GM12874 (cell line): ENCODE results near the gene FAAP24.

Source experiments
- TF ChIP-seq, protein P1 (sequence below): IDR thresholded peaks from 2 replicates; pipeline ENCODE4 v1.5.1; 2011; ENCODE audit warnings: low read depth, mild to moderate bottlenecking, control low read depth, low read length, moderate library complexity; ENCODE audit not compliant: insufficient read depth

Gene FAAP24, protein sequence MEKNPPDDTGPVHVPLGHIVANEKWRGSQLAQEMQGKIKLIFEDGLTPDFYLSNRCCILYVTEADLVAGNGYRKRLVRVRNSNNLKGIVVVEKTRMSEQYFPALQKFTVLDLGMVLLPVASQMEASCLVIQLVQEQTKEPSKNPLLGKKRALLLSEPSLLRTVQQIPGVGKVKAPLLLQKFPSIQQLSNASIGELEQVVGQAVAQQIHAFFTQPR

DNA sequence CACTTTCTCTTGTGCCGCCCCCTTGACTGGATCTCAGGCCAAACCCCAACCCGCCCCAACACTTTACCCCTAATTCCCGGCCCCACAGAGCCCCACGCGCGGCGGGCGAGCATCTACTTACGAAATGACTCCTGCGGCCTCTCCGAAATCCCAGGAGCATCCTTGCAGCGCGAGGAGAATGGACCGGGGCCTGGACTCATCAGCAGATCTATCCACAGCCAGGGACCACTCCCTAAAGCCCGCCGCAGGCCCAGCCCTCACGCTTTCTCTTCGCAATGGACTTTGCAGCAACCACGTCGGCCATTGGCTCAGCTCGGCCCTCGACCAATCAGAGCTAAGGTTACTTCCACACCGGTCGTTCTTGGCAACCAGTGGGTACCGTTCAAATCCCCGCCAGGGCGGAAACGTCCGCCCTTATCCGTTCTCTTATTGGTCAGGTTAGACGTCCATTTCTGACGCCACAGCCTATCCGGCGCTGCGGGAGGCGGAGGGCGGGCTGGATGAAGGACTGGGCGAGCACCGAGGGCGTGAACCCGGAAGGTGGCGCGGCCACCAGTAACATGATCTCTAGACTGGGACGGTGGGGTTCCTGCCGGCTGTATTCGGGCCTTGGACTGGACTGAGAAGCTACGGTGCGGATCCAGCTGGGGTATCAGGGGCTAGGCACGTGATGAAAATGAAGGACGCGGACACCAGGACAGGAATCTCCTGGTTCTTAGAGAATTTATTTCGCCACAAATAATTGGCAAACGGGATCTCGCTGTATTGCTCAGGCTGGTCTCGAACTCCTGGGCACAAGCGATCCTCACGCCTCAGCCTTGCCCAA lies at the start of gene FAAP24, which contains the start of gene CEP89:
Gene FAAP24 (plus strand): TSS at position 528 of the 826 bp plus-strand sequence. CDS start 955 bp downstream, outside the sequence.
Gene CEP89 (minus strand): TSS at position 244 of the 826 bp plus-strand sequence. CDS start 84 bp downstream, at position 160.
- TF ChIP-seq, protein P1, sequence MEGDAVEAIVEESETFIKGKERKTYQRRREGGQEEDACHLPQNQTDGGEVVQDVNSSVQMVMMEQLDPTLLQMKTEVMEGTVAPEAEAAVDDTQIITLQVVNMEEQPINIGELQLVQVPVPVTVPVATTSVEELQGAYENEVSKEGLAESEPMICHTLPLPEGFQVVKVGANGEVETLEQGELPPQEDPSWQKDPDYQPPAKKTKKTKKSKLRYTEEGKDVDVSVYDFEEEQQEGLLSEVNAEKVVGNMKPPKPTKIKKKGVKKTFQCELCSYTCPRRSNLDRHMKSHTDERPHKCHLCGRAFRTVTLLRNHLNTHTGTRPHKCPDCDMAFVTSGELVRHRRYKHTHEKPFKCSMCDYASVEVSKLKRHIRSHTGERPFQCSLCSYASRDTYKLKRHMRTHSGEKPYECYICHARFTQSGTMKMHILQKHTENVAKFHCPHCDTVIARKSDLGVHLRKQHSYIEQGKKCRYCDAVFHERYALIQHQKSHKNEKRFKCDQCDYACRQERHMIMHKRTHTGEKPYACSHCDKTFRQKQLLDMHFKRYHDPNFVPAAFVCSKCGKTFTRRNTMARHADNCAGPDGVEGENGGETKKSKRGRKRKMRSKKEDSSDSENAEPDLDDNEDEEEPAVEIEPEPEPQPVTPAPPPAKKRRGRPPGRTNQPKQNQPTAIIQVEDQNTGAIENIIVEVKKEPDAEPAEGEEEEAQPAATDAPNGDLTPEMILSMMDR = no peak

DNA sequence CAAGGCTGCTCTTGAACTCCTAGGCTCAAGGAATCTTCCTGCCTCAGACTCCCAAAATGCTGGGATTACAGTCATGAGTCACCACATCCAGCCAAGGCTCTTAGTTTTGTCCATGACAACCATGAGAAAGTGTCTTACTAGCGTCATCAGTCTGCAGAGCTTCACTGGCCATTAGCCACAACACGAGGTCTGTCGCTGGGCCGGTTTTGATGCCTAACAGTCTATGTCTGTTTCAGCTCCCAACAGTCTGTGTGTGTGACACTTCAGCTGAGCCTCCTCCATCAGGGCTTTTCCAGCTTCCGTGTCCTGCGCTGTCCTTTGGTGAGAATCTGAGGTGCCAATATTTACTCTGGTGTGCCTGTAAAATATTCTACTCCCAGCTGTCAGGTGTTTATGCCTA lies 47.8 kb upstream of the FAAP24 start:
- TF ChIP-seq, protein P1 = no peak

DNA sequence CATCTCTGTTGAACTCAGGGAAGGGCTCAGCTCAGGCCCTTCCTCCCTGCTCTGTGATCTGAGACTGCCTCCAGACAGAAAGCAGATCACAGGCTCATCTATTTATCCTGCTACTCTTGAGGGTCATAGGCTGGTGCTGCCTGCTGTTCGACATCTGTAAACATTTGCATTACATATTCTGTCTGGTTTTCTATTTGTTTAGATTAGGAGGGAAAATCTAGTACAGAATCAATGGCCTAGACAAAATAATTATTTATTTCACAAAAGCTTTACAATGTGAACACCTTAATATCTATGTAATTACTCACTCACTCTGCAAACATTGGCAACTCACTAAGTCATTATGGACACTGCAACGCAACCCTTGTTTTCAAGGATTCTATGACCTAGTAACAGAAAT lies 43.2 kb upstream of the FAAP24 start:
- TF ChIP-seq, protein P1 = no peak

DNA sequence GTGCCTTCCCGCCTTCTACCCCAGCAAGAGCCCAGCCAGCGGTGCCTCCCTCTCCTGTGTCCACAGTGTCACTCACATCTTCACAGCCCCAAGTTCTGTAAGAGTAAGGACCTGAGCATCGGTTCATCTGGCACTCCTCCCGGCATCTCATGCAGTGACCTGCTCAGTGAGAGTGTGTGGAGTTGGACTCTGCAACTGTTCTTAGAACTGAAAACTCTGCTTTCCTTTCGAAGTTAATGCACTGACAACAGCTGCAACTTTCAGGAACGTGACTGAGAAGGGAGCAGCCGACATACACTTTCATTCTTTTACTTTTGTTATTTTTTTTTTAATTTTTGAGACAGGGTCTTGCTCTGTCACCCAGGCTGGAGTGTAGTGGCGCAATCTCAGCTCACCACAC lies 41.5 kb upstream of the FAAP24 start:
- TF ChIP-seq, protein P1 = no peak

DNA sequence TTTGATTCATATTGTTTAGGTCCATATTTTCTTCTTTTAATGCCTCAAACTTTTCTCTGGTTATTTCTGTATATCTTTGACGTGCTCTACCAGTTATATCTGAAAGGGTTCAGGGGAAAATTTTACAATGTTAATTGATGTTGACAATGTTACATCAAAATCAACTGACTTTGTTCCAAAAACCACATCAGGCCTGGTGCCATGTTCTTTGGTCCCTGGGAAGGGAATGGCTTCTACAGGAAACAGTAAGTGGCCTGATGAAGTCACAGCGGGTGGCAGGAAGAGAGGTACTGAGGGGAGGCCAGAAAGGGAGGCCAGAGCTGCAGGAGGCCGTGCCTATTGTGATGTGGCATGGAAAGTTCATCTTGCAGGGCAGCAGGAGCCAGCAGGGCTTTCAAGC lies 38.5 kb upstream of the FAAP24 start:
- TF ChIP-seq, protein P1 = no peak

DNA sequence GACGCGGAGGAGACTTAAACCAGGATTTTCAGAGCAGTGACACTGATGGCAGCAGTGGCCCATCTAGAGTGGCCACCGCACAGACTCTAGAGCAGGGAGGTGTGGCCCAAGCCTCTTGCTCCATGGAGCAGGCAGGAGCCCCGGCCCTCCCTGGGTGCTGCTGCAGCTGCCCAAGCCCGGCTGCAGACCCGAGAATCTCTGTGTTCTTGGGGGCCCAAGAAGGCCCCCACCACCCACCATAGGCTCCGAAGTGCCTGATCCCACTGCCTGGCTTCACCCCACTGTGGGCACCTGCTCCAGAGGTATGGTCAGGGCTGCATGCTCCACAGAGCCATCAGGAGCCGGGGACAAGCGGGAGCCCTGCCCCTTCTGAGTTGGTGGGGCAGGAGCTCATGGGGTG lies 36.4 kb upstream of the FAAP24 start:
- TF ChIP-seq, protein P1 = no peak

DNA sequence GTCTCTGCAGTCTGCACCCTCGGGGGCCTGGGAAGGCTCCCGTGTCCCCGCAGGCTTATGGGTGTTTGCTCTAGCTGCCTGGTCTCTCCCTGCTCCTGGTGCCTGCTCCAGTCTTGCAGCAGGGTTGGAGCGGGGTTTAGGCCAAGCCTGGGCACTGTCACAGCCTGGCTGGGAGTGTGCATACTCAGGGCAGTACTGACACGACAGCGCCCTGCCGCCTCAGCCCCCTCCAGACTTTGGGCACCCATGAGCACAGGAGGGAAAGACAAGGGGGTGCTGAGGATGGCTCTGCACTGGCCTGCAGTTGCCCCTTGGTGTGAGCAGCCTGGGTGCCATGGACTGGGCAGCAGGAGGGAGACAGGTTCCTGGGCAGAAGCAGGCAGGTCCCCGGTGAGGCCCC lies 36.0 kb upstream of the FAAP24 start:
- TF ChIP-seq, protein P1 = no peak
